Measurements from ENCODE around the gene CCNK.

DNA sequence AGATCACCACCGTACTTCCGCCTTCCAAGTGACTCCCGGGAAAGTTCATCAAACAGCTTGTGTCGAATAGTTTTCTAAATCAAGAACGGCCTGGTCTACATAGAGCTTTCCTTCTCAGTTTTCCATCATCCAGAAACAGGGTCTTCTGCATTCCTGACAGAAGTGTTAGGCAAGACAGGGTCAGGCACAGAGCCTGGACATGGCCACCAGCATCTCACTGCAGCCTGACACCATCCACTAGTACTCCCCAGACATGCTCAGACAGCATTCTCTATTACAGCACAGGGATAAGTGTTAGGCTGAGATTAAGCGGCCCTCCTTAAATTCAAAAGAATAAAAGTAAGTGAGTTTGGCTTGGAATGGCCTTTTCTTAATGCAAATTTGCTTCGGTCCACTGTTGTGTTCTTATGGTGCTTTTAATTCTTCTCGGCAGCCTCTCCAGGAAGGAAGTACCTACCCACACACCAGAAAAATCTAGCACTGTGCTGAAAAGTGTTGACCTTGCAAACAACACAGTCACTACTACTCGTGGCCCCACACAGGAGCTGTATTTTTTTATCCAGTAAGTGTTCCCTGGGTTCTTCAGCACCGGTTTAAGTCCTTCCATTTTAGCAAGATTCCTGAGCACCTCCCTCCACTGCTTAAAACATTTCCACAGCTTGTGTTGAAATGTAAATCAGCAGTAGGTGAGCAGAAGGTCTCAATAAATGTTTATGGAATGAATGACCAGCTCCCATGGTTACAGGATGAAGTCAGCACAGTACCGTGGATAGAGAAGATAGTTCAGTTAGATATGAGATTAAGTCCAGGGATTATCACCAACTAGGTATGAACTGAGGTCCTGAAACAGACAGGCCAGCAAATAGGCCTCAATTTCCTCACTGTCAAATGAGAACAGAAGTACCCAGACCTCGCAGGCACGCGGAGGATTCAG is 44.7 kb upstream of the CCNK start:
- TF ChIP-seq CTCF (IDR thresholded peaks at IDR 0.05; ENCODE audit: insufficient read depth, low read length, poor library complexity, severe bottlenecking) (no peak), EZH2phosphoT487 (conservative IDR thresholded peaks at IDR 0.05; ENCODE audit: low read length) (no peak)

All from SU-DHL-6 (cell line).